ENCODE data around the gene VPS4B.
A peak's percentile ranks its signal among the peaks of the same experiment; 100 is the strongest.

The VPS4B gene

DNA sequence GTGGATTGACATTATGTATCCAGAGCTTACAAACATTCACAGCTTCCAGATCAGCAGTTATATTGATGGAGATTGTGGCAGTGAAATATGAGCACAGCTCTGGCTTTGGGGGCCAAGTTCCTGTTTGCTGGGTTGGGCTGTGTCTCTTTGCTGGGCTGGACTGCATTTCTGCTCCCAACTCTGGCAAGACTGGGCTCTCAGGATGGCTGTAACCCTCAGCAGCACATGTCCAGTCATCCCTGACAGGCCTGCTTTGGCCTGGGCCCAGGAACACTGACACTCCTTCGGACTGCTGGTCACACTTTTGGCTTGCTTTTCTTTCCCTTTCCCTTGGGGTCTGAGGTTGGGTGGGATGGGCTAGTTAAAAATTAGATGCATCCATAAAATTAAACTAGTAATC lies 17.9 kb upstream of the VPS4B start:
- POLR2A ChIA-PET: interaction anchor here (1.6 kb wide), 1 partner anchor 18 kb away, joined by 4 read pairs; the partner anchor contains the start of gene VPS4B
- Histone ChIP-seq H3K27ac (ENCODE audit: extremely low read depth, low read depth, low read length) (no peak overlapping the region), H3K4me3 (ENCODE audit: low read depth, low read length) (no peak overlapping the region)

DNA sequence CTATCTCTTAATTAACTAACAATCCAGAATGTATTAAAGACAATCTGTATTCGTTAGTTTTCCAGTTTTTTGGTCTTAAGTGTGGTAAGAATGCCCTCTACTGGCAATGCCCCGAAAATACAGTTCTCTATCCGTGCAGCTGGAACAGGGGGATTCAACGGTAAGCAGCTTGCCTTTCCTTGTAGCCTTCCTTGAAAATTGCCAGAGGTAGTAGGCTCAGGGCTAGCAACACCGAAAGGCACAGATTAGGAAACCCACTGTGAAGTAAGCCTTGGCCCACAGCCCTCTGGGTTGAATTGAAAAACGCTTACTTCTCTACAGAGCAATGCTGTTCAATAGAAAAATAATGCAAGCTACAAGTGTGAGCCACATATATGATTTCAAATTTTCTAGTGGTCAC lies 17.1 kb upstream of the VPS4B start:
- Histone ChIP-seq H3K36me3 (ENCODE audit: control insufficient read depth in 2 of 2, insufficient read depth in 1 of 2, low read length in 2 of 2) (no peaks in the 10 kb centered on the region), H3K4me3 (ENCODE audit: low read depth, low read length) (no peak overlapping the region), H3K27ac (ENCODE audit: extremely low read depth, low read depth, low read length) (no peak overlapping the region), H3K9me3 (ENCODE audit: control insufficient read depth, insufficient read depth, low read depth, low read length) (no peaks in the 10 kb centered on the region), H3K4me1 (ENCODE audit: control insufficient read depth, insufficient read depth, low read length) (no peaks in the 10 kb centered on the region)
- ChIA-PET POLR2A (interaction anchor here (1.6 kb wide), 1 partner anchor 17 kb away, joined by 4 read pairs; the partner anchor contains the start of gene VPS4B), CTCF (interaction anchor here (0.6 to 6.7 kb wide), 61 partner anchors 9 to 1193 kb away, joined by 3 to 76 read pairs (median 4); partner anchors contain the start of genes SERPINB5 and VPS4B)
- TF ChIP-seq ZNF48 (tag by site-specific recombination; IDR thresholded peaks at IDR 0.05): no peak
- no peak for TF ChIP-seq ZNF169 (tag by site-specific recombination; IDR thresholded peaks at IDR 0.05)
- no peak for TF ChIP-seq ZNF521 (tag by site-specific recombination; IDR thresholded peaks at IDR 0.05)
- TF ChIP-seq EGR2 (tag by site-specific recombination; IDR thresholded peaks at IDR 0.05; ENCODE audit: low read depth): no peak
- no peak for TF ChIP-seq ZNF501 (tag by site-specific recombination; IDR thresholded peaks at IDR 0.05)
- no peak for TF ChIP-seq ZFP3 (tag by site-specific recombination; IDR thresholded peaks at IDR 0.05; ENCODE audit: low read depth)
- no peak for TF ChIP-seq ZNF624 (tag by site-specific recombination; IDR thresholded peaks at IDR 0.05)
- TF ChIP-seq, protein P1, sequence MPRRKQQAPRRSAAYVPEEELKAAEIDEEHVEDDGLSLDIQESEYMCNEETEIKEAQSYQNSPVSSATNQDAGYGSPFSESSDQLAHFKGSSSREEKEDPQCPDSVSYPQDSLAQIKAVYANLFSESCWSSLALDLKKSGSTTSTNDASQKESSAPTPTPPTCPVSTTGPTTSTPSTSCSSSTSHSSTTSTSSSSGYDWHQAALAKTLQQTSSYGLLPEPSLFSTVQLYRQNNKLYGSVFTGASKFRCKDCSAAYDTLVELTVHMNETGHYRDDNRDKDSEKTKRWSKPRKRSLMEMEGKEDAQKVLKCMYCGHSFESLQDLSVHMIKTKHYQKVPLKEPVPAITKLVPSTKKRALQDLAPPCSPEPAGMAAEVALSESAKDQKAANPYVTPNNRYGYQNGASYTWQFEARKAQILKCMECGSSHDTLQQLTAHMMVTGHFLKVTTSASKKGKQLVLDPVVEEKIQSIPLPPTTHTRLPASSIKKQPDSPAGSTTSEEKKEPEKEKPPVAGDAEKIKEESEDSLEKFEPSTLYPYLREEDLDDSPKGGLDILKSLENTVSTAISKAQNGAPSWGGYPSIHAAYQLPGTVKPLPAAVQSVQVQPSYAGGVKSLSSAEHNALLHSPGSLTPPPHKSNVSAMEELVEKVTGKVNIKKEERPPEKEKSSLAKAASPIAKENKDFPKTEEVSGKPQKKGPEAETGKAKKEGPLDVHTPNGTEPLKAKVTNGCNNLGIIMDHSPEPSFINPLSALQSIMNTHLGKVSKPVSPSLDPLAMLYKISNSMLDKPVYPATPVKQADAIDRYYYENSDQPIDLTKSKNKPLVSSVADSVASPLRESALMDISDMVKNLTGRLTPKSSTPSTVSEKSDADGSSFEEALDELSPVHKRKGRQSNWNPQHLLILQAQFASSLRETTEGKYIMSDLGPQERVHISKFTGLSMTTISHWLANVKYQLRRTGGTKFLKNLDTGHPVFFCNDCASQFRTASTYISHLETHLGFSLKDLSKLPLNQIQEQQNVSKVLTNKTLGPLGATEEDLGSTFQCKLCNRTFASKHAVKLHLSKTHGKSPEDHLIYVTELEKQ (tag by site-specific recombination; IDR thresholded peaks at IDR 0.05; ENCODE audit: borderline replicate concordance): no peak
- TF ChIP-seq ZNF324 (tag by site-specific recombination; IDR thresholded peaks at IDR 0.05): no peak
- TF ChIP-seq ZNF629 (tag by site-specific recombination; IDR thresholded peaks at IDR 0.05): no peak
- peak; percentile 45; the same call in 1 of the 2 replicates for TF ChIP-seq ZBTB17 (tag by site-specific recombination; IDR thresholded peaks at IDR 0.05)
- TF ChIP-seq ZNF654 (tag by site-specific recombination; IDR thresholded peaks at IDR 0.05; ENCODE audit: low read depth): peak; percentile 88
- TF ChIP-seq ZNF623 (tag by site-specific recombination; IDR thresholded peaks at IDR 0.05): no peak
- TF ChIP-seq, protein P2, sequence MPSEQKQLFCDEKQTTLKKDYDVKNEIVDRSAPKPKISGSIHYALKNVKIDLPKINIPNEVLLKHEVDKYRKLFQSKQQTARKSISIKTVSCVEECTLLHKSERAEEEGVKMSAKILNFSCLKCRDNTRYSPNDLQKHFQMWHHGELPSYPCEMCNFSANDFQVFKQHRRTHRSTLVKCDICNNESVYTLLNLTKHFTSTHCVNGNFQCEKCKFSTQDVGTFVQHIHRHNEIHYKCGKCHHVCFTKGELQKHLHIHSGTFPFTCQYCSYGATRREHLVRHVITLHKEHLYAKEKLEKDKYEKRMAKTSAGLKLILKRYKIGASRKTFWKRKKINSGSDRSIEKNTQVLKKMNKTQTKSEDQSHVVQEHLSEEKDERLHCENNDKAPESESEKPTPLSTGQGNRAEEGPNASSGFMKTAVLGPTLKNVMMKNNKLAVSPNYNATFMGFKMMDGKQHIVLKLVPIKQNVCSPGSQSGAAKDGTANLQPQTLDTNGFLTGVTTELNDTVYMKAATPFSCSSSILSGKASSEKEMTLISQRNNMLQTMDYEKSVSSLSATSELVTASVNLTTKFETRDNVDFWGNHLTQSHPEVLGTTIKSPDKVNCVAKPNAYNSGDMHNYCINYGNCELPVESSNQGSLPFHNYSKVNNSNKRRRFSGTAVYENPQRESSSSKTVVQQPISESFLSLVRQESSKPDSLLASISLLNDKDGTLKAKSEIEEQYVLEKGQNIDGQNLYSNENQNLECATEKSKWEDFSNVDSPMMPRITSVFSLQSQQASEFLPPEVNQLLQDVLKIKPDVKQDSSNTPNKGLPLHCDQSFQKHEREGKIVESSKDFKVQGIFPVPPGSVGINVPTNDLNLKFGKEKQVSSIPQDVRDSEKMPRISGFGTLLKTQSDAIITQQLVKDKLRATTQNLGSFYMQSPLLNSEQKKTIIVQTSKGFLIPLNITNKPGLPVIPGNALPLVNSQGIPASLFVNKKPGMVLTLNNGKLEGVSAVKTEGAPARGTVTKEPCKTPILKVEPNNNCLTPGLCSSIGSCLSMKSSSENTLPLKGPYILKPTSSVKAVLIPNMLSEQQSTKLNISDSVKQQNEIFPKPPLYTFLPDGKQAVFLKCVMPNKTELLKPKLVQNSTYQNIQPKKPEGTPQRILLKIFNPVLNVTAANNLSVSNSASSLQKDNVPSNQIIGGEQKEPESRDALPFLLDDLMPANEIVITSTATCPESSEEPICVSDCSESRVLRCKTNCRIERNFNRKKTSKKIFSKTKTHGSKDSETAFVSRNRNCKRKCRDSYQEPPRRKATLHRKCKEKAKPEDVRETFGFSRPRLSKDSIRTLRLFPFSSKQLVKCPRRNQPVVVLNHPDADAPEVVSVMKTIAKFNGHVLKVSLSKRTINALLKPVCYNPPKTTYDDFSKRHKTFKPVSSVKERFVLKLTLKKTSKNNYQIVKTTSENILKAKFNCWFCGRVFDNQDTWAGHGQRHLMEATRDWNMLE (tag by site-specific recombination; conservative IDR thresholded peaks at IDR 0.05; ENCODE audit: low read depth): no peak
- TF ChIP-seq ZNF610 (tag by site-specific recombination; IDR thresholded peaks at IDR 0.05; ENCODE audit: borderline replicate concordance): no peak

More for the DNA sequence above, 17.9 kb upstream of the VPS4B start:
- Histone ChIP-seq H3K9me3 (ENCODE audit: control insufficient read depth, insufficient read depth, low read depth, low read length) (no peaks in the 10 kb centered on the region), H3K4me1 (ENCODE audit: control insufficient read depth, insufficient read depth, low read length) (no peaks in the 10 kb centered on the region), H3K36me3 (ENCODE audit: control insufficient read depth in 2 of 2, insufficient read depth in 1 of 2, low read length in 2 of 2) (no peaks in the 10 kb centered on the region)
- CTCF ChIA-PET: interaction anchor here (0.7 to 6.7 kb wide), 29 partner anchors 8 to 856 kb away, joined by 3 to 76 read pairs (median 6); partner anchors contain the start of genes SERPINB5 and VPS4B
- TF ChIP-seq ZNF626 (tag by site-specific recombination; IDR thresholded peaks at IDR 0.05) (no peak), ZNF777 (tag by site-specific recombination; IDR thresholded peaks at IDR 0.05; ENCODE audit: borderline replicate concordance) (no peak), ZNF571 (tag by site-specific recombination; IDR thresholded peaks at IDR 0.05) (no peak), ZNF560 (tag by site-specific recombination; IDR thresholded peaks at IDR 0.05; ENCODE audit: borderline replicate concordance) (no peak), ZFP69B (tag by site-specific recombination; IDR thresholded peaks at IDR 0.05) (no peak), PRDM1 (tag by site-specific recombination; IDR thresholded peaks at IDR 0.05) (no peak)
- TF ChIP-seq, protein P3, sequence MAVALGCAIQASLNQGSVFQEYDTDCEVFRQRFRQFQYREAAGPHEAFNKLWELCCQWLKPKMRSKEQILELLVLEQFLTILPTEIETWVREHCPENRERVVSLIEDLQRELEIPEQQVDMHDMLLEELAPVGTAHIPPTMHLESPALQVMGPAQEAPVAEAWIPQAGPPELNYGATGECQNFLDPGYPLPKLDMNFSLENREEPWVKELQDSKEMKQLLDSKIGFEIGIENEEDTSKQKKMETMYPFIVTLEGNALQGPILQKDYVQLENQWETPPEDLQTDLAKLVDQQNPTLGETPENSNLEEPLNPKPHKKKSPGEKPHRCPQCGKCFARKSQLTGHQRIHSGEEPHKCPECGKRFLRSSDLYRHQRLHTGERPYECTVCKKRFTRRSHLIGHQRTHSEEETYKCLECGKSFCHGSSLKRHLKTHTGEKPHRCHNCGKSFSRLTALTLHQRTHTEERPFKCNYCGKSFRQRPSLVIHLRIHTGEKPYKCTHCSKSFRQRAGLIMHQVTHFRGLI (tag by site-specific recombination; IDR thresholded peaks at IDR 0.05): peak; percentile 91
- TF ChIP-seq, protein P4, sequence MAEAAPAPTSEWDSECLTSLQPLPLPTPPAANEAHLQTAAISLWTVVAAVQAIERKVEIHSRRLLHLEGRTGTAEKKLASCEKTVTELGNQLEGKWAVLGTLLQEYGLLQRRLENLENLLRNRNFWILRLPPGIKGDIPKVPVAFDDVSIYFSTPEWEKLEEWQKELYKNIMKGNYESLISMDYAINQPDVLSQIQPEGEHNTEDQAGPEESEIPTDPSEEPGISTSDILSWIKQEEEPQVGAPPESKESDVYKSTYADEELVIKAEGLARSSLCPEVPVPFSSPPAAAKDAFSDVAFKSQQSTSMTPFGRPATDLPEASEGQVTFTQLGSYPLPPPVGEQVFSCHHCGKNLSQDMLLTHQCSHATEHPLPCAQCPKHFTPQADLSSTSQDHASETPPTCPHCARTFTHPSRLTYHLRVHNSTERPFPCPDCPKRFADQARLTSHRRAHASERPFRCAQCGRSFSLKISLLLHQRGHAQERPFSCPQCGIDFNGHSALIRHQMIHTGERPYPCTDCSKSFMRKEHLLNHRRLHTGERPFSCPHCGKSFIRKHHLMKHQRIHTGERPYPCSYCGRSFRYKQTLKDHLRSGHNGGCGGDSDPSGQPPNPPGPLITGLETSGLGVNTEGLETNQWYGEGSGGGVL (tag by site-specific recombination; IDR thresholded peaks at IDR 0.05): no peak

Data from HEK293 (cell line).